OCI-LY1 (cell line): Measurements from ENCODE around the gene TRIM37.

Experiments used
- CTCF ChIP-seq: fragments of 200-600 bp; sonication (generic), shearing (Covaris generic); IDR thresholded peaks from 2 replicates; pipeline ENCODE4 v1.5.1; 2017; ENCODE audit warnings: mild to moderate bottlenecking, antibody characterized with exemption, low read length, moderate library complexity, mixed read lengths
- EZH2 ChIP-seq: fragments of 200-600 bp; sonication (generic), shearing (Covaris generic); IDR thresholded peaks from 2 replicates; pipeline ENCODE4 v1.8.0; 2017; ENCODE audit warnings: borderline replicate concordance, mixed run types, mild to moderate bottlenecking, antibody characterized with exemption, low read length, moderate library complexity, mixed read lengths

DNA sequence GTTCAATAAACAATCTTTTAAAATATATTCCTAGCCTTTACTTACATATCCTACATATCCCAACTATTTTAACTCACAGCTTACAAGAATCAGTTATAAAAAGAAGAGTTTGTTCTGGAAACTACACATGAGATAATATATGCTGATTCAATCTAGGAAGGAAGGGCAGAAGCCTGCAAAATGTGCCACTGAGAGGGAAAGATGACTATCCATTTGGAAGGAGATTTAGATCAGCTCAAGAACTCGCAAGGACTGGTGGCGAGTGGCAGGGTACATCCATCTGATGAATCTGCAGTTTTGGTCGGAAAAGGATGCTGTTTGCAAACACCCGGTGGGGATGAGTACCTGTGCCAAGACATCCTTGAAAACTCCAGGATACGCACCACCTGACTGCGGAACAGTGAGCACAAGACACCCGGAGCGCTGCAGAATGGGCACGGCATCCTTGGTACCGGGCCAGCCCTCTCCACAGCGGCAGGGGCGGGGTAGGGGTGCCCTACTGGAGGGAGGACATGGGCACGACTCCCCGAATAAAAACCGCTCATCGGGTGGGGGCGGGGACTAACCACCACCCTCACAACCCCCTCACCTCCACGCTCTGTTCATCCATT lies 723 bp downstream of the TRIM37 start:
- TF ChIP-seq CTCF (no peak), EZH2 (no peak)
